HepG2 (cell line): ENCODE data around the gene KDM7A. TPM values are rescaled to one million over a fixed set of nuclear protein-coding genes. Genes with fewer than 3 reads are reported as not detected.
A peak's percentile ranks its signal among the peaks of the same experiment; 100 is the strongest.

ENCODE experiments used
- ATRX ChIP-seq: sonication (generic); formaldehyde crosslinking; IDR thresholded peaks from 2 replicates; pipeline ENCODE4 v1.4.0; 2020; ENCODE audit warnings: missing genetic modification reagents, borderline replicate concordance
- GATAD1 ChIP-seq: IDR thresholded peaks from 2 replicates; pipeline ENCODE4 v1.6.1; 2016; ENCODE audit warnings: missing genetic modification reagents, missing compliant biosample characterization
- GTF2F1 ChIP-seq: fragments of 150-350 bp; IDR thresholded peaks from 2 replicates; pipeline ENCODE4 v1.6.1; 2014; ENCODE audit warnings: low read length
- HNRNPLL ChIP-seq: fragments of 200-400 bp; formaldehyde crosslinking; IDR thresholded peaks from 2 replicates; pipeline ENCODE4 v1.6.1; 2017; ENCODE audit warnings: mild to moderate bottlenecking, low read depth, low read length; ENCODE audit not compliant: poor library complexity, severe bottlenecking
- KLF15 ChIP-seq: sonication (generic); formaldehyde crosslinking; IDR thresholded peaks from 2 replicates; pipeline ENCODE4 v1.8.1; 2023; ENCODE audit warnings: borderline replicate concordance, mild to moderate bottlenecking, inconsistent platforms, missing genetic modification reagents, mixed read lengths
- NCOR1 ChIP-seq: fragments of 200-600 bp; sonication (generic); IDR thresholded peaks from 2 replicates; pipeline ENCODE4 v1.7.0; 2017; ENCODE audit warnings: antibody characterized with exemption, low read length, borderline replicate concordance
- SP4 ChIP-seq: sonication (generic); formaldehyde crosslinking; IDR thresholded peaks from 2 replicates; pipeline ENCODE4 v1.8.1; 2023; ENCODE audit warnings: mild to moderate bottlenecking, missing genetic modification reagents
- ZNF510 ChIP-seq: sonication (generic); formaldehyde crosslinking; IDR thresholded peaks from 2 replicates; pipeline ENCODE4 v1.4.0; 2020; ENCODE audit warnings: low read depth, mild to moderate bottlenecking, missing genetic modification reagents
- ZNF543 ChIP-seq: sonication (generic); formaldehyde crosslinking; IDR thresholded peaks from 2 replicates; pipeline ENCODE4 v1.4.0; 2020; ENCODE audit warnings: mild to moderate bottlenecking, missing genetic modification reagents
- ZNF552 ChIP-seq: sonication (generic); formaldehyde crosslinking; IDR thresholded peaks from 2 replicates; pipeline ENCODE4 v1.9.0; 2022; ENCODE audit warnings: missing genetic modification reagents, mild to moderate bottlenecking, borderline replicate concordance
- ZNF614 ChIP-seq: IDR thresholded peaks from 2 replicates; pipeline ENCODE4 v1.6.1; 2018; ENCODE audit warnings: missing biosample characterization, missing genetic modification reagents, inconsistent platforms, borderline replicate concordance
- ZNF749 ChIP-seq: sonication (generic); formaldehyde crosslinking; IDR thresholded peaks from 2 replicates; pipeline ENCODE4 v1.8.0; 2022; ENCODE audit warnings: mild to moderate bottlenecking, missing genetic modification reagents, moderate library complexity, borderline replicate concordance
- ZSCAN21 ChIP-seq: sonication (generic); formaldehyde crosslinking; IDR thresholded peaks from 2 replicates; pipeline ENCODE4 v1.8.0; 2022; ENCODE audit warnings: mild to moderate bottlenecking, missing genetic modification reagents, moderate library complexity, borderline replicate concordance
- polyA plus RNA-seq, 8 experiments: library from polyadenylated mRNA; depleted of rRNA in 3 of 8; stranded (reverse) in 7 of 8; unstranded in 1 of 8; fragments of >200 nt; fragmentation: Illumina TruSeq in 4 of 8; extraction: Trizol in 4 of 8; gene quantifications; 2 replicates each; pipeline versions ENCODE4 v1.2.1 to v1.2.3, GENCODE V29; 2011 to 2016; ENCODE audit warnings: low read depth in 4 of 8, missing spikeins in 1 of 8, mixed read lengths in 1 of 8; ENCODE audit not compliant: insufficient read depth in 1 of 8
- total RNA-seq, 5 experiments: library from RNA; depleted of rRNA; stranded (reverse); fragments of >200 nt; fragmentation: Illumina TruSeq; extraction: Trizol; gene quantifications; 2 replicates each; pipeline ENCODE4 v1.2.3, GENCODE V29; 2016; ENCODE audit warnings: low read depth in 1 of 5
- TF ChIP-seq, protein P1 (sequence below): sonication (generic); formaldehyde crosslinking; IDR thresholded peaks from 2 replicates; pipeline ENCODE4 v1.5.0; 2020; ENCODE audit warnings: missing genetic modification reagents, mild to moderate bottlenecking, borderline replicate concordance
- TF ChIP-seq, protein P2 (sequence below): sonication (generic); formaldehyde crosslinking; IDR thresholded peaks from 2 replicates; pipeline ENCODE4 v1.8.0; 2022; ENCODE audit warnings: mild to moderate bottlenecking, missing genetic modification reagents
- TF ChIP-seq, protein P3 (sequence below): sonication (generic); formaldehyde crosslinking; IDR thresholded peaks from 2 replicates; pipeline ENCODE4 v1.4.0; 2020; ENCODE audit warnings: missing genetic modification reagents; ENCODE audit errors: not compliant biosample characterization
- TF ChIP-seq, protein P4 (sequence below): sonication (generic); formaldehyde crosslinking; IDR thresholded peaks from 2 replicates; pipeline ENCODE4 v1.4.0; 2020; ENCODE audit warnings: mild to moderate bottlenecking, missing genetic modification reagents
- TF ChIP-seq, protein P5 (sequence below): sonication (generic); formaldehyde crosslinking; IDR thresholded peaks from 2 replicates; pipeline ENCODE4 v1.4.0; 2020; ENCODE audit warnings: missing genetic modification reagents, borderline replicate concordance

KDM7A gene
- total and polyA plus RNA-seq, 2 of the 13 experiments (the other 11 are each of a cell fraction or from before 2014, with no cell fraction given), result 10.8 to 16.8 TPM

DNA sequence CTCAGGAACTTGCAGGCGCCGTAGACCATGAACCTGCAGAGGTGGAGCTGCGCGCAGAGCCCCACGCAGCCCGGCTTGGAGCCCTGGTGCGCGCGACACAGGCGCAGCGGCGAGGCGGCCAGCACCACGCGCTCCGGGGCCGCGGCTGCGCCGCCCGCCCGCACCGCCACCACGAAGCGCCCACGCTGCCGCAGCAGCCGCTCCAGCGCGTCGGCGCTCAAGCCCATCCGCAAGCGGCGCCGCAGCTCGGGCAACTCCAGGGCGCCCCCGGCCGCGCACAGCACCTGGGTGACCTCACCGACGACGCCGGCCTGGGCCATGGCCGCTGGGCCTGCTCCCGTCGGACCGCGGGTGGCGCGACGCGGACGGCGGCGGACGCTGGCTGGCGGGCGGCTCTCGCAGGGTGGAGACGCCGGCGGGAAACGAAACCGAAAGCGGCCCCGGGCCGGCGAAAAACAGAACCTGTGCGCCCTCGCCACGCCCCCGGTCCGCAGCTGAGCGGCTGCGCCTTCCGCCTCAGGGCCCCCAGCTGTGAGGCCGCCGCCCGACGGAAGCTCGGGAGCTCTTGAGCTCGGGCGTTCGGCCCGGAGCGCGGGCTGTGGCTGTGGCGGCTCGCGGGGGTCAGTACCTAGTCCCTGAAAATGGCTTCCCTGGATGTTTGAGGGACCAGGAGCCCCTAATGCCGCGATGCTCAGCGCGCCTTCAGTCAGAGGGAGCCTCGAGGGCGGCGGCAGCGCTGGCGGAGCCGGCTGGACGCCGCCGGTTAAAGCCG is 114.1 kb downstream of the KDM7A start, which contains the start of gene PARP12 (continued):
- TF ChIP-seq ZNF543 (CRISPR knock-in tag), result no peak
- TF ChIP-seq ZNF510 (CRISPR knock-in tag), result no peak
- peak; percentile 65 for TF ChIP-seq HNRNPLL
- peak; percentile 36; the same call in 1 of the 2 replicates for TF ChIP-seq ZSCAN21 (CRISPR knock-in tag)
- no peak for TF ChIP-seq ZNF749 (CRISPR knock-in tag)
- no peak for TF ChIP-seq ZNF552 (CRISPR knock-in tag)
- TF ChIP-seq, protein P1, sequence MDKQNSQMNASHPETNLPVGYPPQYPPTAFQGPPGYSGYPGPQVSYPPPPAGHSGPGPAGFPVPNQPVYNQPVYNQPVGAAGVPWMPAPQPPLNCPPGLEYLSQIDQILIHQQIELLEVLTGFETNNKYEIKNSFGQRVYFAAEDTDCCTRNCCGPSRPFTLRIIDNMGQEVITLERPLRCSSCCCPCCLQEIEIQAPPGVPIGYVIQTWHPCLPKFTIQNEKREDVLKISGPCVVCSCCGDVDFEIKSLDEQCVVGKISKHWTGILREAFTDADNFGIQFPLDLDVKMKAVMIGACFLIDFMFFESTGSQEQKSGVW (CRISPR knock-in tag), result no peak
- TF ChIP-seq, protein P2, sequence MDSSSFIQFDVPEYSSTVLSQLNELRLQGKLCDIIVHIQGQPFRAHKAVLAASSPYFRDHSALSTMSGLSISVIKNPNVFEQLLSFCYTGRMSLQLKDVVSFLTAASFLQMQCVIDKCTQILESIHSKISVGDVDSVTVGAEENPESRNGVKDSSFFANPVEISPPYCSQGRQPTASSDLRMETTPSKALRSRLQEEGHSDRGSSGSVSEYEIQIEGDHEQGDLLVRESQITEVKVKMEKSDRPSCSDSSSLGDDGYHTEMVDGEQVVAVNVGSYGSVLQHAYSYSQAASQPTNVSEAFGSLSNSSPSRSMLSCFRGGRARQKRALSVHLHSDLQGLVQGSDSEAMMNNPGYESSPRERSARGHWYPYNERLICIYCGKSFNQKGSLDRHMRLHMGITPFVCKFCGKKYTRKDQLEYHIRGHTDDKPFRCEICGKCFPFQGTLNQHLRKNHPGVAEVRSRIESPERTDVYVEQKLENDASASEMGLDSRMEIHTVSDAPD (CRISPR knock-in tag), result no peak
- TF ChIP-seq, protein P3, sequence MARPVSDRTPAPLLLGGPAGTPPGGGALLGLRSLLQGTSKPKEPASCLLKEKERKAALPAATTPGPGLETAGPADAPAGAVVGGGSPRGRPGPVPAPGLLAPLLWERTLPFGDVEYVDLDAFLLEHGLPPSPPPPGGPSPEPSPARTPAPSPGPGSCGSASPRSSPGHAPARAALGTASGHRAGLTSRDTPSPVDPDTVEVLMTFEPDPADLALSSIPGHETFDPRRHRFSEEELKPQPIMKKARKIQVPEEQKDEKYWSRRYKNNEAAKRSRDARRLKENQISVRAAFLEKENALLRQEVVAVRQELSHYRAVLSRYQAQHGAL (CRISPR knock-in tag), result no peak
- TF ChIP-seq, protein P4, sequence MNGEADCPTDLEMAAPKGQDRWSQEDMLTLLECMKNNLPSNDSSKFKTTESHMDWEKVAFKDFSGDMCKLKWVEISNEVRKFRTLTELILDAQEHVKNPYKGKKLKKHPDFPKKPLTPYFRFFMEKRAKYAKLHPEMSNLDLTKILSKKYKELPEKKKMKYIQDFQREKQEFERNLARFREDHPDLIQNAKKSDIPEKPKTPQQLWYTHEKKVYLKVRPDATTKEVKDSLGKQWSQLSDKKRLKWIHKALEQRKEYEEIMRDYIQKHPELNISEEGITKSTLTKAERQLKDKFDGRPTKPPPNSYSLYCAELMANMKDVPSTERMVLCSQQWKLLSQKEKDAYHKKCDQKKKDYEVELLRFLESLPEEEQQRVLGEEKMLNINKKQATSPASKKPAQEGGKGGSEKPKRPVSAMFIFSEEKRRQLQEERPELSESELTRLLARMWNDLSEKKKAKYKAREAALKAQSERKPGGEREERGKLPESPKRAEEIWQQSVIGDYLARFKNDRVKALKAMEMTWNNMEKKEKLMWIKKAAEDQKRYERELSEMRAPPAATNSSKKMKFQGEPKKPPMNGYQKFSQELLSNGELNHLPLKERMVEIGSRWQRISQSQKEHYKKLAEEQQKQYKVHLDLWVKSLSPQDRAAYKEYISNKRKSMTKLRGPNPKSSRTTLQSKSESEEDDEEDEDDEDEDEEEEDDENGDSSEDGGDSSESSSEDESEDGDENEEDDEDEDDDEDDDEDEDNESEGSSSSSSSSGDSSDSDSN (CRISPR knock-in tag), result peak; percentile 97
- peak; percentile 52; the same call in 1 of the 2 replicates for TF ChIP-seq SP4 (CRISPR knock-in tag)
- TF ChIP-seq ZNF614 (CRISPR knock-in tag), result no peak
- TF ChIP-seq ATRX (CRISPR knock-in tag), result no peak
- TF ChIP-seq, protein P5, sequence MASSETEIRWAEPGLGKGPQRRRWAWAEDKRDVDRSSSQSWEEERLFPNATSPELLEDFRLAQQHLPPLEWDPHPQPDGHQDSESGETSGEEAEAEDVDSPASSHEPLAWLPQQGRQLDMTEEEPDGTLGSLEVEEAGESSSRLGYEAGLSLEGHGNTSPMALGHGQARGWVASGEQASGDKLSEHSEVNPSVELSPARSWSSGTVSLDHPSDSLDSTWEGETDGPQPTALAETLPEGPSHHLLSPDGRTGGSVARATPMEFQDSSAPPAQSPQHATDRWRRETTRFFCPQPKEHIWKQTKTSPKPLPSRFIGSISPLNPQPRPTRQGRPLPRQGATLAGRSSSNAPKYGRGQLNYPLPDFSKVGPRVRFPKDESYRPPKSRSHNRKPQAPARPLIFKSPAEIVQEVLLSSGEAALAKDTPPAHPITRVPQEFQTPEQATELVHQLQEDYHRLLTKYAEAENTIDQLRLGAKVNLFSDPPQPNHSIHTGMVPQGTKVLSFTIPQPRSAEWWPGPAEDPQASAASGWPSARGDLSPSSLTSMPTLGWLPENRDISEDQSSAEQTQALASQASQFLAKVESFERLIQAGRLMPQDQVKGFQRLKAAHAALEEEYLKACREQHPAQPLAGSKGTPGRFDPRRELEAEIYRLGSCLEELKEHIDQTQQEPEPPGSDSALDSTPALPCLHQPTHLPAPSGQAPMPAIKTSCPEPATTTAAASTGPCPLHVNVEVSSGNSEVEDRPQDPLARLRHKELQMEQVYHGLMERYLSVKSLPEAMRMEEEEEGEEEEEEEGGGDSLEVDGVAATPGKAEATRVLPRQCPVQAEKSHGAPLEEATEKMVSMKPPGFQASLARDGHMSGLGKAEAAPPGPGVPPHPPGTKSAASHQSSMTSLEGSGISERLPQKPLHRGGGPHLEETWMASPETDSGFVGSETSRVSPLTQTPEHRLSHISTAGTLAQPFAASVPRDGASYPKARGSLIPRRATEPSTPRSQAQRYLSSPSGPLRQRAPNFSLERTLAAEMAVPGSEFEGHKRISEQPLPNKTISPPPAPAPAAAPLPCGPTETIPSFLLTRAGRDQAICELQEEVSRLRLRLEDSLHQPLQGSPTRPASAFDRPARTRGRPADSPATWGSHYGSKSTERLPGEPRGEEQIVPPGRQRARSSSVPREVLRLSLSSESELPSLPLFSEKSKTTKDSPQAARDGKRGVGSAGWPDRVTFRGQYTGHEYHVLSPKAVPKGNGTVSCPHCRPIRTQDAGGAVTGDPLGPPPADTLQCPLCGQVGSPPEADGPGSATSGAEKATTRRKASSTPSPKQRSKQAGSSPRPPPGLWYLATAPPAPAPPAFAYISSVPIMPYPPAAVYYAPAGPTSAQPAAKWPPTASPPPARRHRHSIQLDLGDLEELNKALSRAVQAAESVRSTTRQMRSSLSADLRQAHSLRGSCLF, result no peak
- no peak; the same call in 1 of the 2 replicates for TF ChIP-seq KLF15 (CRISPR knock-in tag)
- TF ChIP-seq GATAD1 (CRISPR knock-in tag), result peak; percentile 40
- TF ChIP-seq NCOR1, result no peak
- TF ChIP-seq GTF2F1, result no peak
